HG02938 (cell line): ENCODE results near the gene ATP8A2.

ENCODE experiments used
- ATAC-seq: cut with Tn5 transposase; IDR thresholded peaks from one replicate; pipeline ENCODE4 v1.9.1; 2021; ENCODE audit warnings: mild to moderate bottlenecking, moderate library complexity; ENCODE audit not compliant: unreplicated experiment

Gene ATP8A2

DNA sequence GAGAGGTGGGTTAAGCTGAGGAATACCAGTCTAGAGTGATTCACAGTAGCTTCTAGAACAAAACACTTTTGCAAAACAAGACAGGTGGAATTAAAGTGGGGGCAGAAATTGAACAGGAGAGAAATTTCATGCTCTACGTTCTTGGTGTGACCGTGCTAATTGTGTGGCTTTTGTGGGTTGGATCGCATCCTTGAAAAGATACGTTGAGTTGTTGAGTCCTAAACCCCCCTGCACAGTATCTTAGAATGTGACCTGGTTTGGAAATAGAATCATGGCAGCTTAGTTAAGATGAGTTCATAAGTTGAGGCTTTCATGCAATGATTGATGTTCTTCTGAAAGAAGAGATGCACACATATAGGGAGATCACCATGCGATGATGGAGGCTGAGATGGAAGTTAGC, 308.2 kb downstream of the ATP8A2 start:
- no peak for ATAC-seq

DNA sequence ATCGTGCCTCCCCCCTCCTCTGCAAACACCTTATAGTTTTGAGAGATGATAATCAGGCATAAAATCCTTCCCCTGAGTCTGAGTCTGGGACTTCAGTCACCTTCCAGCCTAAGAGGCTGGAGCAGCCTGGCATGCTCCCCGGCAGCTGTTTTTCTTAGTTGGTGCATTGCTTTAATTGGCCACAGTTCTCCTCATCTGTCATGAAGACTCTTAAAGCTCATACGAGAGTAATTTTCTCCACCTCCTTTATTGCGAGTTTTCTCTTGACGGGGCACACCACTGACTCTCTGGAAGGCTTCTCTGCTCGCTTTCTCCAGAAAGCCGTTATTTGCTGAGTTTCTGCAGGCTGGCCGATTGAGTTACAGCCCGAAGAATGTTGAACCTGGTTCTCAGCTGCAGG, 310.5 kb downstream of the ATP8A2 start:
- no peak for ATAC-seq

DNA sequence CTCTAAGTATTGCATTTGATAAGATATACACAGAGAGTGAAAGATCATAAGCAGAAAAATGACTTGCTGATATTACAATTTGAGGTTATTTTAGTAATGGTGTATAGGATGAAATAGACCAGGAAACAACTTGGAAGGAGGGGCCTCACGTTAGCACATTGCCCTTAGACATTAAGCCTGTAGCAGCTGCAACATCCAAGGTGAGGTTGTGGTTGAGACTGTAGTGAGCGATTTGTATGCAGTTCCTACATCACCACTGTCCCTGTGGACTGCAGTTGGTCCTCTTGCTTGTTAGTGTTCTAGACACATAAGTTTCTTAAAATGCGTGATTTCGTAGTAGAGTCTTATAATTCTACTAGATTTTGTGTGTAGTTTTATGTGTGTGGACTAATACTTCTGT, 311.3 kb downstream of the ATP8A2 start:
- ATAC-seq: no peak

DNA sequence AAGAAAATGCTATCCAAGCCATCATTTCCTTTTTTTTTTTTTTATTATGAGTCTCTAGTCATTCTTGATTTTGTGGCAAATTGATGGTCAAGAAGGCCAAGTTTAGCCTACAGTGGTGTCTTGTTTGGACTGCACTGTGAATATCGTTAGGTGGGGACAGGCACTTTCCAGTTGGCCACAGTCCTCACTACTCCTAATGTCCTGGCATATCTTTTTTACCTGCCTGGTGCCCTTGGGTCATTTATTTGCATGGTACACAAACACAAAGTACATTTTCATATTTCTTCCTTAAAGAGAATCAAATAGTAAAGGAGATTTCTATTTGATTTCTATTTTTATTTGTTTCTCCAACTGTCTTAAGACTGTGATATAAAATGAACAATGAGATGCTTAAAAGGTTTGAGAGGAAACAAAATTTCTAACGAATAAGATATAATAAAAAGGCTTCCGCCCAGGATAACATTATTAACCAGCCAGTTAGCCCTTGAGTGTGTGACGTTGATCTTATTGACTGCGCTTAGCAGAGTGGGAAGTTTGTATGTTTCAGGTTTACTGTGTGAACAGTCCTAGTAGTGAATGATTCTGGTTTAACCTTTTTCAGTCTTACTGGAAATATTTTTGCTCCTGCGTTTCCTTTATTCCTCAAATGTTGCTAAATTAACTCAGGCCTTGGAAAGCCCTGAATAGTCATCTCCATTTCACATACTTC, 312.0 kb downstream of the ATP8A2 start:
- ATAC-seq: no peak

DNA sequence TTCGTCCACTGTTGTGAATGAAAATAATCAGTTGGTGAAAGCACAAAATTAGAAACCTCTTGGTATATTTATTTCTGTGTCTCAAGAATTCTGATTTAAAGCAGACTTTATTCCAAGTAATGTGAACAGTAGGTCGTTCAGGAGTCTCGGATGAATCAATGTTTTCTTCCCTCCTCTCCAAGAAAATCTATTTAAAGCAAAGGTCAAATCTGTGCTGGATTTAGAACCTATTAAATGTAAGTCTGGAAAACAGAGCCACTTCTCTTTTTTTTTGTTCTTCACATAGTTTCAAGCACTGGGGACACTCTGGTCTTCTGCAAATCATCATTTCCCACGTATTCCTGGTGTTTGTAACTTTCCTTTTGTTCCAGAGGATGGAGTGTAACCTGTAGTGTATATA, 312.7 kb downstream of the ATP8A2 start:
- ATAC-seq: no peak

DNA sequence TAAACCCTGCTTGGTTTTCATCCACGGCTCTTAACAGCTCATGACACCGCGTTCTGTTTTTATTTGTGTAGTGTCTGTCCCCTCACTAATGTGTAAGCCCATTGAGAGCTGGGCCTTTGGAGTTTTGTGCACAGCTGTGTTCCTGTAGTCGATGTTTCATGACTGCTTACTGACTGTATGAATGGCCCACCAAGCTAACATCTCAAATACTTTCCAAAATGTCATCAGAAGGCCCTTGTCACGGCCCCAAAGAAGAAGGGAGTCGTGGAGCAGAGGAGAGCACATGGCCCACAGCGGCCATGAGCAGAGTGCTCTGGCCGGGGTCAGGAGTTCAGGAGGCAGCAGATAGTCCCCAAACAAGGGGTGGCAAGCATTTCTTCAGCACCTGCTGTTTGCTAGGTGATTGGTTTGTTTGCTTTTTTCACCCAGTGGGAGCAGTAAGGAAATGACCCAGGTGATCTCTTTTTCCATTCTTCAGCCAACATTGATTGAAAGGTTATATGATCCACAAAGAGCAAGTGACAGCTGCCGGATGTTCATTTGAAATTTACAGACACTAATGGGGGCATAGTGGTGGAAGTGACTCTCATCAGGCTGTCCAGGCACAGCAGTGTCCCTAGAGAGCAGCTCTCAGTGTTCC, 315.2 kb downstream of the ATP8A2 start:
- no peak for ATAC-seq

DNA sequence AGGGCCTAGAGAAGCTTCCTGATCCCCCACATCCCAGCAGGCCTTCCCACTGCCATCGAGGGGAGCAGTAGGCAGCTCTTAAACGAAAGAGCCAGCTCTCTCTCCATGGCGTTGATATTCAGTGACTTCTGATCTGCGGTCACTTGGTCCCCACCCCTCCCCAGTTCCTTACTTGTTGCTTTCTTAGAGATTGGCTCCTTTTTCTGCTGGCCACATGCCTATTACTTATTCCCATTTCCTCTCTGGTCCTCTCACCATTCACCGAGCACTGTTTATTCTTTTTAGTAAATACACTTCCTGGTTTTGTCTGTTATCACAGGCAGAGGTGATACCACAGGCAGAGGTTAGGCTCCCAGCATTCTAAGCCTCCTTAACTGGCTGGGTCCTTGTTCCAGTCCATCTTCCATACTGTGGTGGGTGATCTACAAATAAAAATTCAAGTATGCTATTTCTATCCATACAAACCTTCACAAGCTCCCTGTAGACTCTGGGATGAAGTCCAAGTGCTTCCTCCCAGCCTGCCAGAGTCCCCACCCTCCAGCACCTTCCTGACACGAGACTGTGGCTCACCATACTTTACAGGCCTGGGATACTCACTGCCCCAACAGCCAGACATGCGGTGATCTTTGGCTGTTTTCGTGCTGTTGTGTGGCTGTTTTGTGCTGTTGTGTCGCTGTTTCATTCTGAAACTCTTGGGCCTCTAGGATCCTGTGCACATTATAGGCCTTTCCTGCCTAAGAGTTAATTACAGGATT, 315.9 kb downstream of the ATP8A2 start:
- no peak for ATAC-seq

DNA sequence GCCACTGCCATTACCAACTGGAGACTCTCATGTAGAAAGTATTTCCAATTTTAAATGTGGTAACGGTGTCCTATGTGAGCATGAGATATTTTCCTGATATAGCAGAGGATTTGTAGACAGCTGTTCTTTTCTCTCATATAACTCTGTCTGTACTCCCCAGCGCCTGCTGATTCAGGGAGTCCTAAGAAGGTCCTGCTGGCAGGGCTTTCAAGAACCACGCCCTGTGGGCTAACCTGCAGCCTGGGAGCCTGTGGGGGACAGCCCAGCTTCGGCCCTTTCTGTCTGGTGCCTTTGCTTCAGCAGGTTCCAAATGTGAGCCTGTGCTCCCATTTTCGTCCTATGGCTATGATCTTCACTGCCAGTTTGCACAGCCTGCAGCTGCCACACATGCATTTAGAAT, 316.8 kb downstream of the ATP8A2 start:
- no peak for ATAC-seq

DNA sequence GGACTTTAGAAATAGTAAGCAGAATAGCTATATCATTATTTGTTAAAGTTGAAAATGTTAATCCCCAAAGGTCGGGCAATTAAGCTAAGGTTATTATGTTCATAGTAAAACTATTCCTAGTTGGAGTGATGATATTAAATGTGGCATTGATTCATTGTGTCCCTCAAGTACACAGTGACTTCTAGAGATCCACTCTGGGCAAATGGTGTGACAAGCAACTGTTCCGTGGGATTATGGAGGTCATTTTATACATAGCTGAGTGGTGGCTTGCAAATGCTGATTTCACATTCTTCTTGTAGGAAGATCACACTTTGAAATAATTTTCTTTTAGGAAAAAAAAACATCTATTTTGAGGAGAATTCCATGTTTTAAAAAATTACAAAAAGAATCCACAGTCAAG, 317.8 kb downstream of the ATP8A2 start:
- no peak for ATAC-seq

DNA sequence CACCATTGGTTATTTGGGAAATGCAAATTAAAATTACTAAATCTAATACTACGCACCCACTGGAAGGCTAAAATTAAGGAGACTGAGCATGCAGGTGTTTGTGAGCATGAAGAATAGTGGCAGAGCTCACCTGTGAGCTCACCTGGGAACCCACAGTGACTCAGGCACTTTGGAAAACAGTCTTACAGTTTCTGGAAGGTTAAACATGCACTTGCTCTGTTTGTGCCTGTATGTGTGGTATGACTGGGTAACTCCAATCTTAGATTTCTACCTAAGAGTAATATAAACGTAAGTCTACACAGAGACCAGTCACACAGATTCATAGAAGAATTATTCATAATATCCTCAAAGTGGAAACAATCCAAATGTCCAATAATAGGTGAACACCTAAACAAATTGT, 318.8 kb downstream of the ATP8A2 start:
- no peak for ATAC-seq

DNA sequence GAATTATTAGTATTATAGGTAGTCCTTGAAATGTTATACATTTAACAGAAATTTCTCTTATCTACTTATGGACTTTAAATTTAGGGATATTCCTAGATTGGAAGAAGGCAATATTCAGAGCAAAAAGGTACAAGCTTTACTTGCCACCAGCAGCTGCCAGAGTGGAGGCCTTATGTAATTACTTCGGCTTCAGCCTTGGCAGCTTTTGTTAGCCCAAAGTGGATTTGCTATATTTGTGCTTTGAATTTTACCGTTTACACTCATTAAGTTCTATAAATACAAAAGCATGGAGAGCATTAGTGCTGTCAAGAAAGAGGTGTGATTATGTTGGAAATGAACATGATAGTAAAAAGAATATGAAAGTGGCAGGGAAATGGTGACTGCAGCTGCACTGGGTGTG, 319.9 kb downstream of the ATP8A2 start:
- no peak for ATAC-seq

DNA sequence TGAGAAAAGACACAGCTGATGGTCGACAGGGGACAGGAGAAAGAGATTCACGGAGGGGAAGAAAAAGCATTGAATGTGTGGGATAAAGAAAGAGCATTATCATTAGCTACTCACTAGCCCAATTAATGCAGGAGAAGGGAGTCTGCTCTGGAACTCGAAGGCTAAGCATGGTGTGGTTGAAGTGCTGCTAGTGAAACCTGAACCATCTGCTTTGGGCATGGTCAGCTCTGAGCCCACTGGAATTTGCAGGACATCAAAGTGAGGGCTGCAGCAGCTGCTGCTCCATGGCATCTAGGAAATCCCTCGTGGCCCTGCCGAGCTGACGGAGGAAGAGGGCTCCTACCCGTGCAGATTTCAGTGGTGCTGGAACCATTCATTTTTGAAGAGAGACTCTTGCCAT, 320.3 kb downstream of the ATP8A2 start:
- ATAC-seq: no peak

DNA sequence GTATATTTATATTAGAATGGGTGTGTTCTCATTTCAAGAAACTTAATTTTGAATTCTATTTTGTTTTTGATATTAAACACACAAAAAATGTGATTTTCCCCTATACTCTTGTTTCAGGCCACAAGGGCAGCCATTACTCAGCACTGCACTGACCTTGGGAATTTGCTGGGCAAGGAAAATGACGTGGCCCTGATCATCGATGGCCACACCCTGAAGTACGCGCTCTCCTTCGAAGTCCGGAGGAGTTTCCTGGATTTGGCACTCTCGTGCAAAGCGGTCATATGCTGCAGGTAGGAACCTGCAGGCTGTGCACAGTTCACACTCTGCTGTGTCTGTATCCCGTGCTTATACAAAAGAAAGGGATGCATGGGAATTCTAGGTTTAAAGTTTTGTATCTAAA, 327.3 kb downstream of the ATP8A2 start:
- ATAC-seq: no peak

DNA sequence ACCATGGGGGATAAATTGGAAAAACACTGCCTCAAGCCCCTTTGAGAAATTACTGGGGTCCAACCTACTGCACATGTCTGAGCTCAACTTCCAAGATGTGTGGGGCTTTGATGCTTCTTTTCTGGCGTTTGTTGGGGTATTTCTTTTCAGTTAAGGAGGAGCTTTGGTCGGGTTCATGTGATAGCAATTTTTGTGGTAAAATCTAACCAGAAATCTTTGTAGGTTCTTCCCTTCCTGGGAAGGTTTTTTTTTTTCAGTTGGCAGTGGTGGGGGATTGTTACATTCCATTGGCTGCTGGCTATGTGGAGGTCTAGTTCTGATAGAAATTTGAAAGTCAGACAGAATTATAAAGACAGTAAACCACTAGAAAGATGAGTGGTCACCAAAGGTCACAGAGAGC, 327.8 kb downstream of the ATP8A2 start:
- no peak for ATAC-seq

DNA sequence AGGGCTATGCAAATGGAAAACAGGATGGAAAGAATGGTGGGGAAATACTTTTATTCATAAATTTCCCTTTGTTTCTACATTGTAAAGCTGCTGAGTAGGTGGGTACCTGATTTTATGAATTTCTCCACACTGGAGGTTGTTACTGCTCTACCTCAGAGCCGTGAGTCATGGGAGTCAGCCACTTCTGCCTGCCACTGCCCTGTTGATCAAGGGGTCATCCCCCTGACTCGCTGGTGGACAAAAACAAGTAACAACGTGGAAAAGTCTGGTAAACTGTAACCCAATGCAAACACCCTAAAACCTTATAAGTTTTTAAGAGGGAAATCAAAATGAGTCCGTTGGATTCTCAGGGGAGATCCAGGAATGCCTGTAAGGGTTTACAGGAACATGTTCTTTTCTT, 329.5 kb downstream of the ATP8A2 start:
- ATAC-seq: no peak

DNA sequence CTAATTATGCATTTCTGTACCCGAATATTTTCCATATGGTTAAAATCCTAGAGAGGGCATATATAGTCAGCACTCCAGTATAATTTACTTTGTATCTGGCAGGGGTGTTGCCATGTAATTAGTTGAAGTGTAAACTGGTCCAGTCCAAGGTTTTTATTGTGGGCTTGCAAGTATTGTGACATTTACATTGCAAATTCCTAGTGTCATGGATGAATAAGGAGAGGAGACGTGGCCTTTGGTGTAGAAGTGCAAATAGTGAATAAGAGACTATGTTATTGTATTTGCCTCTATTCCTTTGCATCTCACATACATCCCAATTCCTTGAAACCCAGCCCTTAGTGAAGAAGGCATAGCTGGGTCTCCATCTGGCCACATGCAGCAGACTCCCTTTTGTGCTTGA, 330.6 kb downstream of the ATP8A2 start:
- ATAC-seq: no peak

DNA sequence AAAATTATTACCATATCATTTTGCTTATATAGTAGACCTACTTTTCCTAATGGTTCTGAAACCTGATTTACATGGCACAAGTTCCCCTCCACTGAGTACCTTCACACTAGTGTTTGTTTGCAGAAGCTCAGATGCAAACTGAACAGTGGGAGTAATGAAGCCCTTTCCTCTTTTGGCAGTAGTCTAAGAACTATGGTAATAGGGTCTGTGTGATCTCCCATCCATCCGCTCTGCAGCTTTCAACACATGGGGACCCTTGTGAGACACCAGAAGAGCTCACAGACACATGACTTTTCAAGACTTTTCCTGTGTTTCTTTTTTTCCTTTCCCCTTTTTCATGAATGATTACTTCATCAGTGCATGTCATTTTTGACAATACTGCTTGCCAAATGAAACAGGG, 336.0 kb downstream of the ATP8A2 start:
- no peak for ATAC-seq

DNA sequence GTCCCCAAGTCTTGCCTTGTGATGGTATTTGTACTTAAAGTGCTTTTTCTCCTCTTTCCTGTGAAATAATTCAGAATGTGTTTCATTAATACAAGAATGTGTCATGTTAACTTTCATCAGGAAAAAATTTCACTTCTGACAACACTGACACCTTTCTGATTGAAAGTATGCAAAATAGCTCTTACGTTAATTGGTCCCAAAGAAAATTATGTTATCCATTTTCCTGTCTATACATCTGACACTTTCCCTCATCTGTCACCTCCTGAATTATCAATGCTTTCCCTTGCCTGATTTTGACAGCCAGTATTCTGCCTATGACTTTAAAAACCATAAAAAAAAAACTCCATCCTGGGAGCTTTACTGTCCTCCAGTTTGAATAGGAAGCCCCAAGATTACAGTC, 336.5 kb downstream of the ATP8A2 start:
- no peak for ATAC-seq

DNA sequence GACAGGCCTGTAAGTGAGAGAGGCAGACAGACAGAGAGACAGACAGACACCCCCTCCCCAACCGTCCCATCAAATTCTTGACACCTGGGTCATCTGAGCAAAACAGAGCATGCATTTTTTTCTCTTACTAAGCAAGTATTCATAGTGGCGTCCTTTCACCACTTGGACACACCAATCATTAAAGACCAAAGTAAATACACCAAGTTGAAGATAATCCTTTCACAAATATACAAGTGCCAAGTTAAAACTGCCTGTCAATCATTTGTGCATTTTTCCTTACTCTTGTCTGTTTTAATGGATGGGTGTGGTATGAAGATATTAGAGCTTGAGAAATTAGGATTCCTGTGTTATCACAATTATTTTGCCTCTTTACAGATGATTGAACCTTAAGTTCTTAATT, 337.3 kb downstream of the ATP8A2 start:
- ATAC-seq: no peak

DNA sequence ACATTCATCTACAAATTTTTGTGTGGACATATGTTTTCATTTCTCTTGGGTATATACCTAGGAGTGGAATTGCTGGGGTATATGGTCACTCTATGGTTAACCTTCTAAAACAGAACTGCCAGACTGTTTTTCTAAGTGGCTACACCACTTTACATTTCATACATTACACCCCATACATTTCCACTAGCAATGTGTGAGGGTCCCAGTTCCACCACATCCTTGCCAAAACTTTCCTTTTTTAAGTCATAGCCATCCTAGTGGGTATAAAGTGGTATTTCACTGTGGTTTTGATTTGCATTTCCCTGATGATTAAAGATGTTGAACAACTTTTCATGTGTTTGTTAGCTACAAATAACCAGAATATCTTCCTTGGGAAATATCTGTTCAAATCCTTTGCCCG, 344.0 kb downstream of the ATP8A2 start:
- ATAC-seq: no peak

DNA sequence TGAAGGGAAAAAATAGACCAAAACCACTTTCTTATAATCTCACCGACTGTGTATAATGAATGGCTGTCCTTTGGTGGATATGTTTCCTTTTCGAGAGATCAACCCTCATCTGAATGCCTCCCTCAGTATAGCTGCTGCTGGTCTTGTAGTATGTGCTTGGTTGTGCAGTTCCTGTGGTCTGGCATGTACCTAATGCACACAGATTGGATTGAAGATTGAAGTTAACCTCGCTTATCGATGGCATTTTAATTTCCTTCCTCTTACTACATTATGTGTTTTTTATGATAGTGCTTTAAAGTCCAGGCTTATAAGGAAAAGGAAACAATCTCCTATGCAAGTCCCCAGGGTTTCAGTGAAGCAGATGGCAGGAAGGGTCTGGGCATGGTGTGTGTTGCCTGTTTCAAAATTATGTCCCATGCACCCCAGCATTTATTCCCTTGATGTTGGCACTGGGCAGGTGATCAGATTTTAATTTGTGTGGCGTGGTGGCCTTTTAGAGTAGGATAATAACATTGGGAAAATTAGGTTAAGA, 346.0 kb downstream of the ATP8A2 start:
- no peak for ATAC-seq

DNA sequence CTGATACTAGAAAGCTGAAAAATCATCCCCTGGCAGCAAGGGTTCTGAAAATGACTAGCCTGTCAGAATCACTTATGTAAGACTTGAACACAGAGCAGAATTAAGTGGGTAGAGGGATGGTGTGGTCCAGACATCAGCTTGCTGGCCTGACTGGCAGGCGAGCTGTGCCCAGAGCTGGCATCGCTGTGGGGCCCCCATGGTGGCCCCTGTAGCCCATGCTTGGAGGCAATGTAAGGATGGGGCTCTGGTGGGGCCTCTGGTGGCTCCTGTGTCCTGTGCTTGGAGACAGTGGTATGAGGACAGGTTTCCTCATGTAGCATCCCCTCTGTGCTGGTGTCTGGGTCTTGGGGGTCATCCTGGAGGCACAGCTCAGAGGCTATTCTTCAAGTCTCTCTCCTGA, 347.9 kb downstream of the ATP8A2 start:
- ATAC-seq: no peak
